ENCODE results near the gene MZT2B. TPM values are rescaled to one million over a fixed set of nuclear protein-coding genes. Genes with fewer than 3 reads are reported as not detected.
A peak's percentile ranks its signal among the peaks of the same experiment; 100 is the strongest.
"Not testable (repeated sequence)": the region's sequence is repeated elsewhere in the genome, so short reads cannot be mapped to it uniquely, and the experiment has no call there.

The MZT2B gene
- total RNA-seq, 8 experiments from 2014 or later = 101 to 315 (median 253) TPM

- in situ Hi-C loops (cut with MboI; ENCODE audit: low pct_unique_long_range_greater_than_20kb in 2 of 9, low sequenced_read_pairs in 9 of 9, unreplicated experiment in 9 of 9); ATAC-seq (replicated peaks in 6 of 8): not testable (repeated sequence)
- H3K4me3 ChIP-seq = peak overlapping the region in 4 of 5 donors; percentile 32 to 38 (median 34)
Observed at GRCh38 chr2:130143266-130144039, 38.6 kb upstream of the MZT2B start.

GRCh38 chr2:130145006-130145414 is 37.1 kb upstream of the MZT2B start, which contains the start of gene CCDC74B:
CCDC74B (minus strand) TSS chr2:130145112; CDS start chr2:130144996, 116 bp downstream.
- peak within 1 kb of the TSS; percentile 32 to 48 (median 34) for H3K4me3 ChIP-seq
- WGBS, 10 experiments = 10 to 50% (median 20%) methylated on average over 1 to 4 of the region's 30 CpGs; no CpG with 5 or more reads in 4 of the 10 experiments
- ATAC-seq (replicated peaks in 6 of 8) = peak; percentile 77 to 95 (median 92)
- H3K4me1 ChIP-seq (replicated peaks in 1 of 2); in situ Hi-C loops (cut with MboI; ENCODE audit: low pct_unique_long_range_greater_than_20kb in 2 of 9, low sequenced_read_pairs in 9 of 9, unreplicated experiment in 9 of 9): not testable (repeated sequence)
- peak within 1 kb of the TSS in 1 of 2 donors; percentile 37 for H3K27ac ChIP-seq

More at GRCh38 chr2:130143266-130144039, 38.6 kb upstream of the MZT2B start:
- not testable (repeated sequence) for H3K4me1 ChIP-seq (replicated peaks in 1 of 2); H3K27ac ChIP-seq
- 40 to 100% methylated on average over 1 of the region's 28 CpGs; no CpG with 5 or more reads in 8 of the 10 experiments for WGBS, 10 experiments

DNA sequence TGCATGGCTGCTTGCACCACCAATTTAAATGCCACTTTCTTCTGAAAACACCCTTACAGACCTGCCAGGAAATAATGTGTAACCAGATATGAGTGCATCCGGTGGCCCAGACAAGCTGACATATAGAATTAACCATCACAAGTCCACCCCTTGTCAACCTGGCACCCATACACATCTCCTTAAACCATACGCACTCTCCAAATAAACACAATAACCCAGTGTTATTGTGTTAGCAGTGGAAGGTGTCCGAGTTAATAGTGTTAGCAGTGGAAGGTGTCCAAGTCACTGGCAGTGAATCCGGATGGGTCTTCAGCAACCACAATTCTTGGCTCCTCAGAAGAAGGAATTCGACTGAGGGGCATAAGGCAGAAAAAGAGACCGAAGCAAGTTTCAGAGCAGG is 33.5 kb upstream of the MZT2B start:
- H3K27ac ChIP-seq; H3K4me1 ChIP-seq (replicated peaks in 1 of 2); H3K4me3 ChIP-seq; in situ Hi-C loops (cut with MboI; ENCODE audit: low pct_unique_long_range_greater_than_20kb in 2 of 9, low sequenced_read_pairs in 9 of 9, unreplicated experiment in 9 of 9); ATAC-seq (replicated peaks in 6 of 8): not testable (repeated sequence)
- WGBS, 10 experiments = 40 to 100% (median 80%) methylated on average over 1 of the region's 6 CpGs; no CpG with 5 or more reads in 7 of the 10 experiments

- Histone ChIP-seq H3K4me3 (no peak overlapping the region), H3K4me1 (replicated peaks in 1 of 2) (peaks cover 0 to 6% of the 10 kb centered on the region in 2 donors), H3K27ac (no peak overlapping the region)
- no peak for ATAC-seq (replicated peaks in 6 of 8)
- in situ Hi-C loops (cut with MboI; ENCODE audit: low pct_unique_long_range_greater_than_20kb in 2 of 9, low sequenced_read_pairs in 9 of 9, unreplicated experiment in 9 of 9) = loop anchor here in 2 of 9 experiments (25.0 kb wide), 1 partner anchor 187 kb away; the partner anchor contains the start of gene IMP4 (in 2 of the 2)
- WGBS, 10 experiments = 70 to 95% (median 91%) methylated on average over 1 to 5 of the region's 23 CpGs; no CpG with 5 or more reads in 5 of the 10 experiments
Observed at GRCh38 chr2:130150181-130151144, 31.6 kb upstream of the MZT2B start.

DNA sequence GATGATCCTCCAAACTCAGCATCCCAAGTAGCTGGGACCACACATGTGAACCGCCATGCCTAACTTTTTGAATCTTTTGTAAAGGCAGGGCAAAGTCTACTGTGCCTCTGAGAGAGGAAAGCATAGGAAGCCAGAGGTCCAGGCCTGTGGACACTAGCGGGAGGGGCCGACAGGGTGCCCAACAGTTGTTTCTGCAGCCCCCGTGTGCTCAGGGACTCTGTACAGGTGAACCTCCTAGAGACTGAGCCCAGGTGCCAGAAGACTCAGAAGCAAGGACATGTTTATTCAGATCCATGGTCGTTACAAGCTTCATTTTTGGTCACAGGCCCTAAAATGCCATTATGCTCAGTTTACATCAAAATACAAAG is 30.9 kb upstream of the MZT2B start:
- not testable (repeated sequence) for ATAC-seq (replicated peaks in 6 of 8); H3K27ac ChIP-seq; H3K4me1 ChIP-seq (replicated peaks in 1 of 2); H3K4me3 ChIP-seq
- WGBS, 10 experiments = no CpG with 5 or more reads among the region's 5 CpGs
- in situ Hi-C loops (cut with MboI; ENCODE audit: low pct_unique_long_range_greater_than_20kb in 2 of 9, low sequenced_read_pairs in 9 of 9, unreplicated experiment in 9 of 9) = loop anchor here in 2 of 9 experiments (25.0 kb wide), 1 partner anchor 186 kb away; the partner anchor contains the start of gene IMP4 (in 2 of the 2)

DNA sequence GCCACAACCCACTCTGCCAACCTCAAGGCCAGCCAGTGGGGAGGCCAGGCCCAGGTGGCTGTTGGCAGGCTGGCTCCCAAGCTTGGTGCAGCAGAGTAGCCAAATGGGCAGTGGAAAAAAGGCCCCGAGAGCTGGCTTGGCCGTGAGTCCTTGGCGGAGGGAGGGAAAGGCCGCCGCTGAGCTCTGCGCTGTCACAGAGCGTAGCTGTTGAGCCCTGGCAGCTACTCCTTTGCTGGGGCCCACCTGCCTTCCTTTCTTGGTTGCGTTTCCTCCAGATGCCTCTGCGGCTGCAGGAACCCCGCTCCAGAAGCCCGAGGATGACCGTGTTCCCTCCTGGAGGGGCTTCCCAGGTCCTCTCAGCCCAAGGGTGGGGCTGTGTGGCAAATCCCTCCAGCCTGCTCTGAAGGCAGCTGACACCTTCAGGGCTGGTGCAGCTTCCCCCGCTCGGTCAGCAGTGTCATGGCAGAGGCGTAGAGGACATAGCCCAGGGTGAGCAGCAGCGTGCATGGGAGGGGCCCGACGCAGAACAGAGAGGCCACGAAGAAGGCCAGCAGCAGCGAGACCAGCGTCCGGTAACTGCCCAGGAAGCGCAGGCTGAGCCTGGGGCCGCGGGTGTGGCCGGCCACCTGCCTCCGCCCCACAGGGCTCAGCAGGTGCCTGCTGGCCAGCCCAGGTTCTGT is 29.8 kb upstream of the MZT2B start:
- WGBS, 10 experiments = 80 to 100% (median 100%) methylated on average over 1 to 4 of the region's 27 CpGs; no CpG with 5 or more reads in 7 of the 10 experiments
- ATAC-seq (replicated peaks in 6 of 8); H3K4me1 ChIP-seq (replicated peaks in 1 of 2); H3K4me3 ChIP-seq; H3K27ac ChIP-seq: not testable (repeated sequence)
- in situ Hi-C loops (cut with MboI; ENCODE audit: low pct_unique_long_range_greater_than_20kb in 2 of 9, low sequenced_read_pairs in 9 of 9, unreplicated experiment in 9 of 9) = loop anchor here in 2 of 9 experiments (25.0 kb wide), 1 partner anchor 185 kb away; the partner anchor contains the start of gene IMP4 (in 2 of the 2)

DNA sequence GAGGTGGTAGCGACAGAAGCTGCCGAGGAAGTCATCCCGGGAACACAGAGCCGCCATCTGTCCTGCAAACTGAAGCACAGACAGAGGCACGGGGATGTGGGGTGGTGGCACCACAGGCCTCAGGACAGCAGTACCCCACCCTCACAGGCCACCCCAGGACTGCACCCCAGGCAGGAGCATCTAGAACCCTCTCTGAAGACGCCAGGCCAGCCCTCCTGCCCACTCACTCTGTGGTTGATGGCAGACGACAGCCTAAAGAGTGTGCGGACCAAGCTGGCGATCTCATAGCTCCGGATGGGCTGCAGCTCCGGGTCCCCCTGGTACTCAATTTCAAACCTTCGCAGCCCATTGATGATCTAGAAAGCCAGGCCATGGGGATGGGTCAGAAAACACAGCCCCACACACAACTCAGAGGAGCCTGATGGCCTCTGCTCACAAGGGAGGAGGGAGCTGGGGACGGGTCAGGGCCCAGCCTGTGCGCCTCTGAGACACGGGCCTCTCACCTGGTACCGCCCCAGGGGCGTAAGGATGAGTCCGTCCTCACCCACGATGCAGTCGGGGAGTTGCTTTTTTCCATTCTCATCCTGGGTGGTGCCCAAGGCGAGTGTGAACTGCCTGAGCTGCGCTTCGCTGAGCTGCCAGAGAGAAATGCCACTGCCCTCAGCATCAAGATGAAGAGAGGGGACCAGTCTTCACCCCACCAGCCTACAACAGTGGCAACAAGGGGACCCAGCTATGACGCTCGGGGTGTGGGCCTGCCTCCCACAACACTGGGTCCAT is 29.1 kb upstream of the MZT2B start:
- in situ Hi-C loops (cut with MboI; ENCODE audit: low pct_unique_long_range_greater_than_20kb in 2 of 9, low sequenced_read_pairs in 9 of 9, unreplicated experiment in 9 of 9) = loop anchor here in 2 of 9 experiments (25.0 kb wide), 1 partner anchor 184 kb away; the partner anchor contains the start of gene IMP4 (in 2 of the 2)
- peaks cover 0 to 3% of the 10 kb centered on the region in 2 donors for H3K4me1 ChIP-seq (replicated peaks in 1 of 2)
- no peak overlapping the region for H3K27ac ChIP-seq
- H3K4me3 ChIP-seq = no peak overlapping the region
- WGBS, 10 experiments = 93% methylated on average over 9 of the region's 25 CpGs; no CpG with 5 or more reads in 9 of the 10 experiments
- no peak for ATAC-seq (replicated peaks in 6 of 8)

- WGBS, 10 experiments = 95% methylated on average over 3 of the region's 23 CpGs; no CpG with 5 or more reads in 9 of the 10 experiments
- in situ Hi-C loops (cut with MboI; ENCODE audit: low pct_unique_long_range_greater_than_20kb in 2 of 9, low sequenced_read_pairs in 9 of 9, unreplicated experiment in 9 of 9) = loop anchor here in 2 of 9 experiments (25.0 kb wide), 1 partner anchor 183 kb away; the partner anchor contains the start of gene IMP4 (in 2 of the 2)
Observed at GRCh38 chr2:130153721-130154422, 28.2 kb upstream of the MZT2B start.

GRCh38 chr2:130154423-130154770 is 27.7 kb upstream of the MZT2B start:
- H3K27ac ChIP-seq; H3K4me1 ChIP-seq (replicated peaks in 1 of 2); ATAC-seq (replicated peaks in 6 of 8); H3K4me3 ChIP-seq: not testable (repeated sequence)
- no CpG with 5 or more reads among the region's 8 CpGs for WGBS, 10 experiments
- in situ Hi-C loops (cut with MboI; ENCODE audit: low pct_unique_long_range_greater_than_20kb in 2 of 9, low sequenced_read_pairs in 9 of 9, unreplicated experiment in 9 of 9) = loop anchor here in 2 of 9 experiments (25.0 kb wide), 1 partner anchor 183 kb away; the partner anchor contains the start of gene IMP4 (in 2 of the 2)

More at GRCh38 chr2:130153721-130154422, 28.2 kb upstream of the MZT2B start:
- not testable (repeated sequence) for ATAC-seq (replicated peaks in 6 of 8); H3K4me3 ChIP-seq; H3K4me1 ChIP-seq (replicated peaks in 1 of 2); H3K27ac ChIP-seq

- WGBS, 10 experiments = 95 to 100% (median 100%) methylated on average over 1 to 4 of the region's 29 CpGs; no CpG with 5 or more reads in 7 of the 10 experiments
- no peak for ATAC-seq (replicated peaks in 6 of 8)
- in situ Hi-C loops (cut with MboI; ENCODE audit: low pct_unique_long_range_greater_than_20kb in 2 of 9, low sequenced_read_pairs in 9 of 9, unreplicated experiment in 9 of 9) = loop anchor here in 2 of 9 experiments (25.0 kb wide), 1 partner anchor 182 kb away; the partner anchor contains the start of gene IMP4 (in 2 of the 2)
- no peak overlapping the region for H3K27ac ChIP-seq
- H3K4me1 ChIP-seq (replicated peaks in 1 of 2) = no peaks in the 10 kb centered on the region
- H3K4me3 ChIP-seq = no peak overlapping the region
Observed at GRCh38 chr2:130154773-130155765, 27.0 kb upstream of the MZT2B start.
